ENCODE measurements around the gene NTSR1.

NTSR1 gene

GRCh38 chr20:62708591-62709536, at the start of gene NTSR1:
Gene NTSR1, plus strand, starts transcription at chr20:62708836. Its CDS starts 372 bp downstream, at chr20:62709208.
- DNase-seq (ENCODE audit: low read depth, low spot score): no peak

DNA sequence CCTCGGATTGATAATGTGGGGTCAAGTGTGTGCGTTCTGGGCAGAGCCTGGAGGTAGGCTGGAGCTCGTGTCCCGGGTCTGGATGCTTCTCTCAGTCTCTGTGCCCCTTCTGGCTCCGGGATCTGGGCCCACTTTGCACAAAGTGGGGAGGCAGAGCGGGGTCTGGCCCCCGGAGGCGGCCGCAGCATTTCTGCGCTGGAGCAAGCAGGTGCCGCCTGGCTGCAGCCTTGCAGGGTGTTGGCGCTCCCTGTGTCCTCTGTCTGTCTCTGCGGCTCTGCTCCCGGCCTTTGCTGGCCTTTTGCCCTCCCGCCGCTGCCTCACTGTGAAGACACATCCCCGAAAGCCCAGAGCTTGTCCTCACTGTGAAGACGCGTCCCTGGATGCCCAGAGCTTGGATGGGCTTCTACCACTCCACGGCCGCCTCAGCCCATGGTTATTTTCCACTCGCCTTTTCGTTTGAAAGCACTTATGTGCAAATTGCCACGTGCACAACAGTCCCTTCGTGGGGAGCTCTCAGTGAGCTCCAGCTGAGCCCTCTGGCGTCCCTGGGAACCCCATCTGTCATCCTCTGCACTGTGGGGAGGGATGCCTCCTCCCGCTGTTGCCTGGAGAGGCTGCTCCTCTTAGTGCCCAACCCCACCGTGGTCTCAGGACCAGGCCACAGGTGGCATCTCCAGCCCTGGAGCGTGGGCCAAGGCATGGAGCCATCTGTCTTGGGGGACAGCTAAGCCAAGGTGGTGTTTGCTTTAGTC, 49.0 kb upstream of the NTSR1 start:
- DNase-seq (ENCODE audit: low read depth, low spot score): no peak

GRCh38 chr20:62660240-62660615, 48.4 kb upstream of the NTSR1 start:
- no peak for DNase-seq (ENCODE audit: low read depth, low spot score)

DNA sequence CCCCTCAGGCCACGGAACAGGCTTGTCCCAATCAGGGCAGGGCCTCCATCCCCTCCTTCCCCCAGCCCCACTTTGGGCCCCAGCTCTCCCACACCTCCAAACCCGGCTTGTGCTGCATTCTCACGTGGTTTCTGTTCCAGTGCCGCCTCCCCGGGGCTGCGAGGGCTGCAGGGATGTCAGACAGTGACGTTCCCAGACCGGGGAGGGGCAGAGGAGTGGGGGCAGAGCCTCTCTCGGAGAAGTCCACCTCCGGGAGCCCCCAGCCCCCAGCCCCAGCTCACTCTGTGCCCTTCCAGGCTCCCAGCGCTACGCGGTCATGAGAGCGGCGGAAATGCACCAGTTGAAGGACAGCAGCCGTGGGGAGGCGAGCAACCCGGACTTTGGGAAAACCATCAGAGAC, 47.9 kb upstream of the NTSR1 start:
- DNase-seq (ENCODE audit: low read depth, low spot score): no peak

DNA sequence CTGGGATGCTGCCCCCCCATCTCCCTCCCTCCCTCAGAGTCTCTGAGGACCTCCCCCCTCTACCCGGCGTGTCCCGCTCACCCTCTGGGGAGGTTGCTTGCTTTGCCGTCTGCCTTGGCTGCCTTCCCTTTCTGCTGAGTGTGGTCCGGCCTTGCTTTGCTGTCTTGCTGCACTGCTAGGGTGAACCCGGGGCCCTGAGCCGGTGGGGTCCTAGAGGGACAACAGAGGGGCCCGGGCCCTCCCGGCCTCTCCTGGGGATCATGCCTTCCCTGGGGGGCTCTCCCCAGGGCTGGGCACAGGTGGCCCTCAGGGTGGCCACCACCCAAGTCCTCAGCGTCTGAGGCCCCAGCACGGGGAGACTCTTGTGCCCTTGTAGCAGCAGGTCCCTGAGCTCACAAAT, 47.0 kb upstream of the NTSR1 start:
- no peak for DNase-seq (ENCODE audit: low read depth, low spot score)

DNA sequence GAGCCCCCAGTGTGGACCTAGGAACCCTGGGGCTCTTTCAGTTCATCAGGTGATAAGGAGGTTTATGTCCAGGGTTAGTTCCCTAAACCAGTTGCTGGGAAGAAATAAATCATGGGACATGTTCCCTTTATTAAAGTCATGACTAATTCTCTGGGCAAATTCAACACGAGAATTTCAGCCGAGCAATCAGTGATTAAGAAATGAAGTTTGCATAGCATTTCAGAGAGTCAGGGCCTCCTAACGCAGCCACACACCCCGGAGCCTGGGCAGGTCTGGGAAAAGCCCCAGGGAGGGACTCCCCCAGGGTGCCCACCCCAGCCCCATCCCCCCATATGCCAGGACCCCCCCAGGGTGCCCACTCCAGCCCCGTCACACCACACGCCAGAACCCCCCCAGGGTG, 46.2 kb upstream of the NTSR1 start:
- DNase-seq (ENCODE audit: low read depth, low spot score): no peak

GRCh38 chr20:62663145-62664018, 45.3 kb upstream of the NTSR1 start:
- DNase-seq (ENCODE audit: low read depth, low spot score): no peak

DNA sequence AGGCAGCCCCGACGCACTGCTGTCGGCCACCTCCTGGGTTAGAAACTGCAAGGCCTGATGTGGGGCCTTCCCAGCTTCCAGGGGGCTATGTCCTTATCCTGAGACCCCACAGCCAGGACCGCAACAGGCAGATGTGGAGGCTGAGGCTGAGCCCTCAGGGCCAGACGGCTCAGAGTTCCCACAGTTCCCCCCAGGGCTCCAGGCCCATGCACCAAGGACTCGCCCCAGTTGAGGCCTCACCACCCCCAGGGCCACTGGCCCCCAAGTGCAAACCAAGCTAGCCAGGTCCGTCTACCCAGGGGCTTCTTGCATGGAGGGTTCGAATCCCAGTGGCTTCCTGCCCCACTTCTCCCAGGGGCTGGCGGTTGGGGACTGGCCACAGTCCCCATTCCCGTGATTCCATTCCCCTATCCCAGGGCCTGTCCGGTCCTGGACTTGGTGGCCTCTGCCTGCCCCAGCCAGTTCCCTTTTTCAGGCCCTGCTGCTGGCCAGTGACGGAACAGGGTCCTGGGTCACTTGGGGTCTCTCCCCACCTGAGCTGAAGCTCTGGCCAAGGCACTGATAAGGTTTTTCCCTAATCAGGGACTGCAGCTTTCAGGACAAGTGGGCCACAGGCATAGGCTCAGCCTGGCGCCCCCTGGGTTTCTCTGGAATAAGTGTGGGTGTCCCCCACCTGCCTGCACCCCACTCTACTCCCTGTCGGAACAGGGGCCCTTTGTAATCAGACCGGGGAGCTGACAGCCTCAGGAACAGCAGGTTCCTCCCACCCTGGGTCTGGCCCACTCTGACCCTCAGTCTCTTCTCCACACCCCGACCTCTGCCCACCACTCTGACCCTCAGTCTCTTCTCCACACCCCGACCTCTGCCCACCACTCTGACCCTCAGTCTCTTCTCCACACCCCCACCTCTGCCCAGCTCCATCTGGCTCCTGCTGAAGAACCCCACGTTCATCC, 44.3 kb upstream of the NTSR1 start:
- no peak for DNase-seq (ENCODE audit: low read depth, low spot score)

DNA sequence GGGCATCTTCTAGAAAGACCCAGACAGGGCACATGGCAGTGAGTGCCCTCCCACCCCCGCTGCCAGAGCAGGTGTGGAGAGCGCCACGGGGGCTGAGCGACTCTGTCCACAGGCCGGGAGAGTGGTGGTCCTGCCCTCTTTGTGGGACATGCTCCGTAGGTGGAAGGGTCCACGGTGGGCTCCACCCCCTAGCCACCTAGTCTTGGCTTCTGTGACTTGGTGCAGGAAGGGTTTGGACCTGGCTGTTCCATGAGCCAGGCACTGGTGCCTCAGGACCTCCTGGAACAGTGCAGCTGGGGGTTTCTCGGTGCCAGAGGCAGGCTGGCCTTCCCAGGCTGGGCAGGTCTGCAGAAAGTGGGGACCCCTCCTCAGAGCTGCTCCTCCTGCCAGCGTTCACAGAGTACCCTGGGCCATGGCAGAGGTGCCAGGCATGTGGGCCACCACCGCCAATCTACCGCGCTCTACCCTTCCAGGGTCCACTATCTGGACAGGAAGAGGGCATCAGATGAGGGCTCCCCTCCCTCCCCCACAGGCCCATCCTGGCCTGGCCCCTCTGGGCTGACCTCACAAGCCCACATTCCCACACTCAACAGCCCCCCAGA, 43.4 kb upstream of the NTSR1 start:
- DNase-seq (ENCODE audit: low read depth, low spot score): no peak

DNA sequence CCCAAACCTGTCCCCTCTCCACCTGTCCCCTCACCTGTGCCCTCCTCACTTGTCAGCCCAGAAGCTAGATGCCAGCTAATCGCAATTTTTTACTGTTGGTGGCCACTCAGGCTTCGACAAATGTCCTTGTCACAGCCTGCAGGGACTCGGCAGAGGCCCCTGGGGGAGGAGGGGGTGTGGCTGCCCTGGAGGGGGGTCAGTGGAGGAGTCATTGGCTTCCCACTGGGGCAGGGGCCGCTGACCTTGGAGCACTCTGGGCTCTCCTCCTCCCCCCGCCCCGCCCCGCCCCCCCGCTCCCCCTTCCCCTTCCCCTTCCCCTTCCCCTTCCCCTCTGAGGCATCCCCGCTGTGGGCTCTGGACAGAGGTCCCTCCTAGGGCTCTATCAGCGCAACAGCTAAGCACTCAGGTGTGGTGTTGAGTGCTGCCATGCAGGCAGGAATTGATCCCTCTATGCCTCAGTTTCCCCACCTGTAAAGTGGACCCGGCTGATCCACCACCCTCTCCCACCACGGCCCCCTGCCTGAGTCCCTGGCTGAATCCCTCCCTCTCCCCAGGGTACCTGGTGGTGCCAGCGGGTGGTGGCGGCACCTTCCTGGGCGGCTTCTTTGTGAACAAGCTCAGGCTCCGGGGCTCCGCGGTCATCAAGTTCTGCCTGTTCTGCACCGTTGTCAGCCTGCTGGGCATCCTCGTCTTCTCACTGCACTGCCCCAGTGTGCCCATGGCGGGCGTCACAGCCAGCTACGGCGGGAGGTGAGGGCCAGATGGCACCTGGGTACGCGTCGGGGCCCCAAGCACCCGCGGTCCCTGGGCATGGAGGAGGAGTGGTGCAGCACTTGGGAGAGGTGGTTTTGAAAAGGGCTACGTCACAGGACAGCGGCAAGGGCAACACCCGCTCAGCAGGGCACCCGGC, 42.6 kb upstream of the NTSR1 start:
- no peak for DNase-seq (ENCODE audit: low read depth, low spot score)

- DNase-seq (ENCODE audit: low read depth, low spot score): no peak
Measured at GRCh38 chr20:62666736-62667529, 41.7 kb upstream of the NTSR1 start.

DNA sequence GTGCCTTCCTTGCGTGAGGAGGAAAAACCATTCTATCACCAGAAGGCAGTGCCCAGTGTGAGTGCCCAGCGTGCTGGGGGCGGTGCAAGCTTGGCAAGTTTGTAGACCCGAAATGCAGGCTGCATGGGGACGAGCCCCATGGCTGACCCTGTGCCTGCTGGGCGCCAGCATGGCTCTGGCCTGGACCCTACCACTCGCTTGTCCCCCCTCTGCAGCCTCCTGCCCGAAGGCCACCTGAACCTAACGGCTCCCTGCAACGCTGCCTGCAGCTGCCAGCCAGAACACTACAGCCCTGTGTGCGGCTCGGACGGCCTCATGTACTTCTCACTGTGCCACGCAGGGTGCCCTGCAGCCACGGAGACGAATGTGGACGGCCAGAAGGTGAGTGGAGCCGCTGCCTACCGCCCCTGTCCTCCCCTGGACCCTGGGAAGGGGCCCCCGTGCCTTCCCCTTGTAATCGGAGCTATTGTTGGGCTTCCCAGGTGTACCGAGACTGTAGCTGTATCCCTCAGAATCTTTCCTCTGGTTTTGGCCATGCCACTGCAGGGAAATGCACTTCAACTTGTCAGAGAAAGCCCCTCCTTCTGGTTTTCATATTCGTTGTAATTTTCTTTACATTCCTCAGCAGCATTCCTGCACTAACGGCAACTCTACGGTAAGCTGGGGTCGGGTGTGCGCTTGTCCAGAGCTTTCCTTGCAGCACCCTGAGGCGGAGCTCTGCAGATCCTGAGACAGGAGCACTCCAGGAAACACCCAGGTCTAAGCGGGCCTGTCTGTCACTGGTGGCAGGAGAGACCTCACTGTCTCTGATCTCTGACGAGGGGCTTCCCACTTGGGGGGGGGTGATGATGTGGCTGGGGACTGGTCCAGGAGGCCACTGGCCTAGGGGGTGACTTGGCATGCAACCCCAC, 40.9 kb upstream of the NTSR1 start:
- no peak for DNase-seq (ENCODE audit: low read depth, low spot score)

DNA sequence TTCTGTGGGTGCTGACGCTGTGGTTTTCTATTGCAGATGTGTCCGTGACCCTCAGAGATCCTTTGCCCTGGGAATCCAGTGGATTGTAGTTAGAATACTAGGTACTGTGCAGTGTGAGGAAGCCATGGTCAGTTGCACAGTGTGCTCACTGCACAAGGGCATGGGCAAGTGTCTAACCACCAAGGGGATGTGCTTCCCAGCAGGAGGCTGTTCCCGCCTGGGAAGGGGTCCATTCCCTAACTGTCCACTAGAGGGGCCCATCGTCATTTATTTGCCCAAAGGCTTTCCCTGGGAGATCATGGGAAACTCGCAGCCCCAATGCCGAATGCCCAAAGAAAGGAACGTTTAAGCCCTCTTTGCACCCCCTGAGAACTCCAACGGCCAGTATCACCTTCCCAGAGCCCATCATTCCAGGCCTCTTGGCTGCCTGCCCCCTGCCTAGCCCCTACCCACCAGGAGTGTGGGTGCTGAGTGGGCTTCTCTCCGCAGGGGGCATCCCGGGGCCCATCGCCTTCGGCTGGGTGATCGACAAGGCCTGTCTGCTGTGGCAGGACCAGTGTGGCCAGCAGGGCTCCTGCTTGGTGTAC, 40.1 kb upstream of the NTSR1 start:
- no peak for DNase-seq (ENCODE audit: low read depth, low spot score)

- no peak for DNase-seq (ENCODE audit: low read depth, low spot score)
Measured at GRCh38 chr20:62669249-62669648, 39.4 kb upstream of the NTSR1 start.

- DNase-seq (ENCODE audit: low read depth, low spot score): no peak
Measured at GRCh38 chr20:62670156-62670555, 38.5 kb upstream of the NTSR1 start.

- no peak for DNase-seq (ENCODE audit: low read depth, low spot score)
Measured at GRCh38 chr20:62670998-62671397, 37.6 kb upstream of the NTSR1 start.

GRCh38 chr20:62671765-62672164, 36.9 kb upstream of the NTSR1 start:
- no peak for DNase-seq (ENCODE audit: low read depth, low spot score)
